Prostate gland (tissue), 2 donors: ENCODE results near the gene MTCL3.
A peak's percentile ranks its signal among the peaks of the same experiment; 100 is the strongest.

Source experiments
- DNase-seq: peaks from one replicate; pipeline ENCODE4 v3.0.0-alpha.2; 2019; ENCODE audit warnings: low spot score
- H3K27ac ChIP-seq, 2 donors: fragments of 200-600 bp; sonication (generic); 2 replicates each; pipeline ENCODE4 v1.5.1; 2017 to 2019
- H3K27me3 ChIP-seq: fragments of 200-600 bp; sonication (generic); replicated peaks from 2 replicates; pipeline ENCODE4 v1.5.1; 2019; ENCODE audit not compliant: insufficient read depth
- H3K36me3 ChIP-seq, 2 donors: fragments of 200-600 bp; sonication (generic); 1 replicate in 1 of 2; 2 replicates in 1 of 2; pipeline versions ENCODE4 v1.5.1 to v1.8.1; 2017 to 2019
- H3K4me1 ChIP-seq: fragments of 200-600 bp; sonication (generic); replicated peaks from 2 replicates; pipeline ENCODE4 v1.5.1; 2019
- H3K4me3 ChIP-seq, 2 donors: fragments of 200-600 bp; sonication (generic); 2 replicates each; pipeline ENCODE4 v1.5.1; 2017 to 2019
- H3K9me3 ChIP-seq: fragments of 200-600 bp; sonication (generic); 2 replicates; pipeline ENCODE4 v1.5.1; 2017
- POLR2A ChIP-seq: fragments of 450-650 bp; IDR thresholded peaks from one replicate; pipeline ENCODE4 v1.6.1; 2016; ENCODE audit warnings: antibody characterized with exemption, mild to moderate bottlenecking
- POLR2AphosphoS5 ChIP-seq: sonication (generic); formaldehyde crosslinking; IDR thresholded peaks from one replicate; pipeline ENCODE4 v1.6.1; 2017; ENCODE audit warnings: antibody characterized with exemption
- WGBS: methylation state at CpG from one replicate; pipeline ENCODE4 v1.1.5; 2018; 5-methylcytosine and 5-hydroxymethylcytosine counted together
- intact Hi-C: fragments of 100-400 bp; cut with DNase I; formaldehyde crosslinking; loops from one replicate; pipeline ENCODE4 v1.14.2; 2022
- TF ChIP-seq, protein P1 (sequence below), 4 experiments: fragments of 200-600 bp in 2 of 4; fragments of 450-650 bp in 2 of 4; sonication (generic) in 2 of 4; IDR thresholded peaks; 1 replicate in 3 of 4; 2 replicates in 1 of 4; pipeline ENCODE4 v1.5.1; 2016 to 2019; ENCODE audit warnings: antibody characterized with exemption in 4 of 4, mild to moderate bottlenecking in 2 of 4, moderate library complexity in 2 of 4

The MTCL3 gene

DNA sequence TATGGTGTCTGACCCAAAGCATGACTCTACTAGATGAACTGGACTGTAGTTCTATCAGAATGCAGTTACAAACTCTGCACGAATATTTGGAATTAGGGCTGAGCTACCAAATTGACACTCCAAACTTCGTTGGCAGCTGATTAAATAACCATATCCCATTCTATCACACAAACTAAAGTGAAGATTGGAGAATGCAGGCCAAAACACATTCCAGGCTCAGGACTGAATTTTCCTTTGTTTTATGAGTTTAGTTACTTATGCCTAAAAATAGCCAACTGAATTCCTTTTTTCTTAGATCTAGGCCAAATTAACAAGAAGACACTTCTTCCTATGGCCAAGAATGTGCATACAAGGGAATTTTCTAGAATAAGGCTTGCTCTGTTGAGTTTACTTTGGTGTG lies 50.2 kb downstream of the MTCL3 start:
- Histone ChIP-seq H3K4me3 (no peak overlapping the region), H3K9me3 (no peaks in the 10 kb centered on the region), H3K36me3 (no peaks in the 10 kb centered on the region), H3K4me1 (no peaks in the 10 kb centered on the region), H3K27me3 (no peaks in the 10 kb centered on the region), H3K27ac (no peak overlapping the region)
- 47% methylated on average over 2 of the region's 2 CpGs for WGBS
- intact Hi-C loops: loop anchor here (5.0 kb wide), 1 partner anchor 48 kb away; the partner anchor contains the start of gene MTCL3
- no peak for DNase-seq
- TF ChIP-seq POLR2AphosphoS5 (no peak), POLR2A (no peak)
- TF ChIP-seq, protein P1, sequence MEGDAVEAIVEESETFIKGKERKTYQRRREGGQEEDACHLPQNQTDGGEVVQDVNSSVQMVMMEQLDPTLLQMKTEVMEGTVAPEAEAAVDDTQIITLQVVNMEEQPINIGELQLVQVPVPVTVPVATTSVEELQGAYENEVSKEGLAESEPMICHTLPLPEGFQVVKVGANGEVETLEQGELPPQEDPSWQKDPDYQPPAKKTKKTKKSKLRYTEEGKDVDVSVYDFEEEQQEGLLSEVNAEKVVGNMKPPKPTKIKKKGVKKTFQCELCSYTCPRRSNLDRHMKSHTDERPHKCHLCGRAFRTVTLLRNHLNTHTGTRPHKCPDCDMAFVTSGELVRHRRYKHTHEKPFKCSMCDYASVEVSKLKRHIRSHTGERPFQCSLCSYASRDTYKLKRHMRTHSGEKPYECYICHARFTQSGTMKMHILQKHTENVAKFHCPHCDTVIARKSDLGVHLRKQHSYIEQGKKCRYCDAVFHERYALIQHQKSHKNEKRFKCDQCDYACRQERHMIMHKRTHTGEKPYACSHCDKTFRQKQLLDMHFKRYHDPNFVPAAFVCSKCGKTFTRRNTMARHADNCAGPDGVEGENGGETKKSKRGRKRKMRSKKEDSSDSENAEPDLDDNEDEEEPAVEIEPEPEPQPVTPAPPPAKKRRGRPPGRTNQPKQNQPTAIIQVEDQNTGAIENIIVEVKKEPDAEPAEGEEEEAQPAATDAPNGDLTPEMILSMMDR (IDR thresholded peaks at IDR 0.05): no peak

GRCh38 chr6:127466416-127466815 lies 52.7 kb downstream of the MTCL3 start:
- DNase-seq: no peak
- H3K4me1 ChIP-seq: no peaks in the 10 kb centered on the region
- no peak overlapping the region for H3K4me3 ChIP-seq
- no peaks in the 10 kb centered on the region for H3K36me3 ChIP-seq
- no peaks in the 10 kb centered on the region for H3K9me3 ChIP-seq
- intact Hi-C loops: loop anchor here (5.0 kb wide), 1 partner anchor 51 kb away; the partner anchor contains the start of gene MTCL3
- 88% methylated on average over 5 of the region's 5 CpGs for WGBS
- no peaks in the 10 kb centered on the region for H3K27me3 ChIP-seq
- TF ChIP-seq, protein P1 (IDR thresholded peaks at IDR 0.05): no peak
- TF ChIP-seq POLR2A (no peak), POLR2AphosphoS5 (no peak)
- no peak overlapping the region for H3K27ac ChIP-seq

GRCh38 chr6:127464881-127465459 lies 54.2 kb downstream of the MTCL3 start:
- no peak overlapping the region for H3K4me3 ChIP-seq
- H3K9me3 ChIP-seq: no peaks in the 10 kb centered on the region
- H3K4me1 ChIP-seq: no peaks in the 10 kb centered on the region
- intact Hi-C loops: loop anchor here (2.0 to 5.0 kb wide), 2 partner anchors 52 to 74 kb away; partner anchors contain the start of gene MTCL3
- no peaks in the 10 kb centered on the region for H3K36me3 ChIP-seq
- DNase-seq: peak; percentile 62
- H3K27me3 ChIP-seq: no peaks in the 10 kb centered on the region
- H3K27ac ChIP-seq: peak overlapping the region in 1 of 2 donors; percentile 52
- TF ChIP-seq, protein P1 (IDR thresholded peaks at IDR 0.05): peak; percentile 50 to 73 (median 72)
- TF ChIP-seq POLR2AphosphoS5 (peak; percentile 20), POLR2A (no peak)
- 49% methylated on average over 3 of the region's 3 CpGs for whole genome bisulfite sequencing

GRCh38 chr6:127464161-127464880 lies 54.8 kb downstream of the MTCL3 start:
- Histone ChIP-seq H3K27me3 (no peaks in the 10 kb centered on the region), H3K4me1 (no peaks in the 10 kb centered on the region), H3K27ac (peak overlapping the region; percentile 24 to 52), H3K9me3 (no peaks in the 10 kb centered on the region), H3K36me3 (no peaks in the 10 kb centered on the region), H3K4me3 (no peak overlapping the region)
- no peak for DNase-seq
- intact Hi-C loops: loop anchor here (2.0 kb wide), 1 partner anchor 74 kb away; no protein-coding TSS in a partner anchor
- TF ChIP-seq POLR2AphosphoS5 (no peak), POLR2A (no peak)
- TF ChIP-seq, protein P1 (IDR thresholded peaks at IDR 0.05): no peak
- WGBS: 42% methylated on average over 6 of the region's 6 CpGs
